ENCODE data around the gene CPNE2.

DNA sequence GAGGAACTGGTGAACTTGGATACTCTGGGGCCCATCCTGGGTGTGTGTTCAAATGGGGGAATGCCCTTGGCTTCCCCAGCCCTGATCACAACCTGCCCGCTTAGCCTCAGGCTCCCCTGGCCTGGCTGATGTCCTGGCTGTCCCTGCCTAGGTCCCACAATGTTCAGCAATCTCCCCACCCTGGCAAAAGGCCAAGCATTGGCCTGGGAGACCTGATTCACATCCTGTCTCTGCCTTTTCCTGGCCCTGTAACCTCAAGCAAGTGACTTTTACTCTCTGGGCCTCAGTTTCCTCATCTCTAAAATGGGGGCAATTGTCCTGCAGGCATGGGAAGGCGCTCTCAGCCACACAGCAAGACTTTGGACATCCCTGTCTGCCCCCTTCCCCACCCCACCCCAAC, 14.4 kb downstream of the CPNE2 start:
- TF ChIP-seq, protein P1, sequence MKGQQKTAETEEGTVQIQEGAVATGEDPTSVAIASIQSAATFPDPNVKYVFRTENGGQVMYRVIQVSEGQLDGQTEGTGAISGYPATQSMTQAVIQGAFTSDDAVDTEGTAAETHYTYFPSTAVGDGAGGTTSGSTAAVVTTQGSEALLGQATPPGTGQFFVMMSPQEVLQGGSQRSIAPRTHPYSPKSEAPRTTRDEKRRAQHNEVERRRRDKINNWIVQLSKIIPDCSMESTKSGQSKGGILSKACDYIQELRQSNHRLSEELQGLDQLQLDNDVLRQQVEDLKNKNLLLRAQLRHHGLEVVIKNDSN (IDR thresholded peaks at IDR 0.05; ENCODE audit: borderline replicate concordance, extremely low read length, insufficient read depth, low read depth, low read length): no peak
- TF ChIP-seq ATF7 (IDR thresholded peaks at IDR 0.05; ENCODE audit: low read depth): no peak
- TF ChIP-seq, protein P2, sequence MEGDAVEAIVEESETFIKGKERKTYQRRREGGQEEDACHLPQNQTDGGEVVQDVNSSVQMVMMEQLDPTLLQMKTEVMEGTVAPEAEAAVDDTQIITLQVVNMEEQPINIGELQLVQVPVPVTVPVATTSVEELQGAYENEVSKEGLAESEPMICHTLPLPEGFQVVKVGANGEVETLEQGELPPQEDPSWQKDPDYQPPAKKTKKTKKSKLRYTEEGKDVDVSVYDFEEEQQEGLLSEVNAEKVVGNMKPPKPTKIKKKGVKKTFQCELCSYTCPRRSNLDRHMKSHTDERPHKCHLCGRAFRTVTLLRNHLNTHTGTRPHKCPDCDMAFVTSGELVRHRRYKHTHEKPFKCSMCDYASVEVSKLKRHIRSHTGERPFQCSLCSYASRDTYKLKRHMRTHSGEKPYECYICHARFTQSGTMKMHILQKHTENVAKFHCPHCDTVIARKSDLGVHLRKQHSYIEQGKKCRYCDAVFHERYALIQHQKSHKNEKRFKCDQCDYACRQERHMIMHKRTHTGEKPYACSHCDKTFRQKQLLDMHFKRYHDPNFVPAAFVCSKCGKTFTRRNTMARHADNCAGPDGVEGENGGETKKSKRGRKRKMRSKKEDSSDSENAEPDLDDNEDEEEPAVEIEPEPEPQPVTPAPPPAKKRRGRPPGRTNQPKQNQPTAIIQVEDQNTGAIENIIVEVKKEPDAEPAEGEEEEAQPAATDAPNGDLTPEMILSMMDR (IDR thresholded peaks at IDR 0.05 in 2 of 3, conservative IDR thresholded peaks at IDR 0.05 in 1 of 3; ENCODE audit: control insufficient read depth in 2 of 3, extremely low read depth in 1 of 3, insufficient read depth in 1 of 3, low read depth in 3 of 3, low read length in 3 of 3): no peak
- no peak for TF ChIP-seq TBL1XR1 (IDR thresholded peaks at IDR 0.05; ENCODE audit: low read depth, low read length)
- TF ChIP-seq RB1 (IDR thresholded peaks at IDR 0.05; ENCODE audit: borderline replicate concordance): no peak
- no peak for TF ChIP-seq ZNF274 (IDR thresholded peaks at IDR 0.05; ENCODE audit: insufficient read depth, insufficient read length)
- no peak for TF ChIP-seq NRF1 (conservative IDR thresholded peaks at IDR 0.05; ENCODE audit: low read depth, low read length)
- TF ChIP-seq ETV6 (conservative IDR thresholded peaks at IDR 0.05 in 1 of 2, IDR thresholded peaks at IDR 0.05 in 1 of 2; ENCODE audit: borderline replicate concordance in 1 of 2, low read depth in 1 of 2): no peak
- TF ChIP-seq, protein P3, sequence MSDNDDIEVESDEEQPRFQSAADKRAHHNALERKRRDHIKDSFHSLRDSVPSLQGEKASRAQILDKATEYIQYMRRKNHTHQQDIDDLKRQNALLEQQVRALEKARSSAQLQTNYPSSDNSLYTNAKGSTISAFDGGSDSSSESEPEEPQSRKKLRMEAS (IDR thresholded peaks at IDR 0.05; ENCODE audit: low read depth, low read length): no peak
